ENCODE data around the gene GRK2.

DNA sequence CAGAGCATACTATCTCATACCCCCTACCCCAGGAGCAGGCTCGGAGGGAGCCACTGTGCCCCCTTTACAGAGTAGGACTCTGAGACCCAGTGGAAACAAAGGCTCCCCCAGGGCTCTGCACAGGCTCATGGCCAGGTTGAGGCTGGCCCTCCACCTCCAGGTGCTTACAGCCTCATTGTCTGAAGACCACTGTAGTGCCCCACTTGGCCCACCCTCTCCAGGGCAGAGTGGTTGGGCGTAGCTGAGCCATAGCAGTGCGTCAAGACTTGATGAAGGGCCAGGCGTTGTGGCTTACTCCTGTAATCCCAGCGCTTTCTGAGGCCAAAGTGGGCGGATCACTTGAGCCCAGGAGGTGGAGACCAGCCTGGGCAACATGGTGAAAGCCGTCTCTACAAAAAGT is 24.5 kb downstream of the GRK2 start:
- TF ChIP-seq, protein P1, sequence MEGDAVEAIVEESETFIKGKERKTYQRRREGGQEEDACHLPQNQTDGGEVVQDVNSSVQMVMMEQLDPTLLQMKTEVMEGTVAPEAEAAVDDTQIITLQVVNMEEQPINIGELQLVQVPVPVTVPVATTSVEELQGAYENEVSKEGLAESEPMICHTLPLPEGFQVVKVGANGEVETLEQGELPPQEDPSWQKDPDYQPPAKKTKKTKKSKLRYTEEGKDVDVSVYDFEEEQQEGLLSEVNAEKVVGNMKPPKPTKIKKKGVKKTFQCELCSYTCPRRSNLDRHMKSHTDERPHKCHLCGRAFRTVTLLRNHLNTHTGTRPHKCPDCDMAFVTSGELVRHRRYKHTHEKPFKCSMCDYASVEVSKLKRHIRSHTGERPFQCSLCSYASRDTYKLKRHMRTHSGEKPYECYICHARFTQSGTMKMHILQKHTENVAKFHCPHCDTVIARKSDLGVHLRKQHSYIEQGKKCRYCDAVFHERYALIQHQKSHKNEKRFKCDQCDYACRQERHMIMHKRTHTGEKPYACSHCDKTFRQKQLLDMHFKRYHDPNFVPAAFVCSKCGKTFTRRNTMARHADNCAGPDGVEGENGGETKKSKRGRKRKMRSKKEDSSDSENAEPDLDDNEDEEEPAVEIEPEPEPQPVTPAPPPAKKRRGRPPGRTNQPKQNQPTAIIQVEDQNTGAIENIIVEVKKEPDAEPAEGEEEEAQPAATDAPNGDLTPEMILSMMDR (conservative IDR thresholded peaks at IDR 0.05; ENCODE audit: low read depth, low read length): no peak
- no peak for TF ChIP-seq EZH2 (IDR thresholded peaks at IDR 0.05; ENCODE audit: borderline replicate concordance, low read depth, low read length, poor library complexity, severe bottlenecking)

Data from A673 (cell line).